SK-N-MC (cell line): ENCODE data around the gene PPIL3.

ENCODE experiments used
- FOXP2 ChIP-seq: optimal IDR thresholded peaks from 2 replicates; pipeline ENCODE3; 2011; ENCODE audit warnings: mild to moderate bottlenecking, moderate library complexity; ENCODE audit not compliant: insufficient read depth; ENCODE audit errors: extremely low read length, control extremely low read depth
- POLR2AphosphoS5 ChIP-seq: IDR thresholded peaks from 2 replicates; pipeline ENCODE4 v1.6.1; 2012; ENCODE audit warnings: mild to moderate bottlenecking, low read depth, low read length, borderline replicate concordance

DNA sequence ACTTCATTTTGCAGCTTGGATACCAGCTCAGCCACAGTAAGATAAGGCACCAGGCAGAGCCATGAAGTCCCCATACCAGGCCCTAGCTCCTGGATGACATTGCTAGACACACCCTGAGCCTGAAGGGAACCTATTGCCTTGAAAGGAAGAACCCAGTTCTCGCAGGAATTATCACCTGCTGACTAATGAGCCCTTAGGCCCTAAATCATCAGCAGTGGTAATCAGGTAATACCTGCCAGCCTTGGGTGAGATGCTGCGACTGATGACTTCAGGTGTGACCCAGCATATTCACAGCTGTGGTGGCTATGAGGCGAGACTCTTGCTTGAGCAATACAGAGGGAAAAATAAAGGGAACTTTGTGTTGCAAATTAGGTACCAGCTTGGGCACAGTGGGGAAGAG lies 49.4 kb downstream of the PPIL3 start:
- TF ChIP-seq POLR2AphosphoS5 (no peak), FOXP2 (no peak)
